Heart right ventricle (tissue), 16 donors: ENCODE measurements around the gene SPIN4. TPM values are rescaled to one million over a fixed set of nuclear protein-coding genes. Genes with fewer than 3 reads are reported as not detected.

Experiments used
- ATAC-seq, 8 donors: fragments of 200-7000 bp; cut with Tn5 transposase; one replicate each; pipeline ENCODE4 v1.9.1; 2020; ENCODE audit warnings: mild to moderate bottlenecking in 8 of 8, moderate library complexity in 8 of 8, moderate number of reproducible peaks in 1 of 8
- DNase-seq, 2 donors: peaks; one replicate each; pipeline ENCODE4 v3.0.0-alpha.2; 2020
- H3K27ac ChIP-seq, 10 donors: fragments of 200-600 bp; sonication (generic) in 2 of 10; one replicate each; pipeline versions ENCODE4 v1.5.0 to v1.8.0; 2020 to 2022; ENCODE audit warnings: mild to moderate bottlenecking in 3 of 10
- H3K27me3 ChIP-seq, 7 donors: fragments of 200-600 bp; one replicate each; pipeline ENCODE4 v1.8.0; 2021 to 2022; ENCODE audit warnings: mild to moderate bottlenecking in 2 of 7
- H3K36me3 ChIP-seq, 9 donors: fragments of 200-600 bp; sonication (generic) in 1 of 9; one replicate each; pipeline versions ENCODE4 v1.5.0 to v1.8.0; 2020 to 2022; ENCODE audit warnings: mild to moderate bottlenecking in 2 of 9
- H3K4me1 ChIP-seq, 9 donors: fragments of 200-600 bp; sonication (generic) in 1 of 9; one replicate each; pipeline versions ENCODE4 v1.5.0 to v1.8.0; 2020 to 2022; ENCODE audit warnings: mild to moderate bottlenecking in 4 of 9
- H3K4me3 ChIP-seq, 10 donors: fragments of 200-600 bp; sonication (generic) in 2 of 10; one replicate each; pipeline versions ENCODE4 v1.5.0 to v1.8.0; 2020 to 2022; ENCODE audit warnings: mild to moderate bottlenecking in 7 of 10, moderate library complexity in 2 of 10
- H3K9me3 ChIP-seq, 11 donors: fragments of 200-600 bp in 10 of 11; sonication (generic) in 2 of 11; one replicate each; pipeline versions ENCODE4 v1.5.0 to v1.8.0; 2013 to 2022; ENCODE audit warnings: mild to moderate bottlenecking in 2 of 11, control low read depth in 1 of 11, moderate library complexity in 1 of 11
- CTCF ChIP-seq, 9 donors: fragments of 200-600 bp; sonication (generic) in 2 of 9; IDR thresholded peaks; one replicate each; pipeline versions ENCODE4 v1.5.0 to v1.8.0; 2021 to 2022; ENCODE audit warnings: antibody characterized with exemption in 9 of 9, mild to moderate bottlenecking in 5 of 9, moderate library complexity in 1 of 9
- WGBS, 2 donors: extraction: QIAGEN DNeasy Blood & Tissue Kit; methylation state at CpG; one replicate each; pipeline ENCODE4 v1.1.7; 2013; ENCODE audit warnings: inconsistent platforms in 1 of 2; 5-methylcytosine and 5-hydroxymethylcytosine counted together
- intact Hi-C, 10 donors: fragments of 100-400 bp; cut with DNase I; formaldehyde crosslinking; loops; one replicate each; pipeline versions ENCODE4 v1.11.1 to v1.14.2; 2022
- polyA plus RNA-seq, 2 donors: library from polyadenylated mRNA; stranded (reverse); fragments of 200-250 nt; gene quantifications; one replicate each; pipeline ENCODE4 v1.2.3, GENCODE V29; 2013
- total RNA-seq, 10 donors: library from RNA; stranded (reverse); fragmentation: NEBNext Ultra II Directional in 3 of 10; extraction: Animal tissue kit (Norgen Biotek cat#: 25700) in 3 of 10; gene quantifications; one replicate each; pipeline versions ENCODE4 v1.2.1 to v1.2.4, GENCODE V29; 2021 to 2023
- donor health status: Arrhythmogenic right ventricular cardiomyopathy.
- donor health status: ischemic (EF 13 %, LVEDD 7.1; RV severe dilation, severe dysfunction).
- donor health status: healthy with polysubstance abuse.
- donor health status: DM: no; HTN: yes; CAD: no.
- donor health status: DM: no; HTN: no; CAD: no.
- donor health status: ischemic (EF 25% LVEDD 6.9; RV normal size, moderate dysfunction).
- donor health status: ischemic (EF 25% LVEDD 5.7; RV mildly dilated, moderate dysfunction).
- donor health status: healthy.
- donor health status: DM: yes; HTN: yes; CAD: no.
- donor health status: Ischemic cardiomyopathy.
- donor health status: ischemic (EF 35%, LVEDD 5.7; RV mildly dilated, moderate dysfunction).
- donor health status: nonischemic (EF 11% LVEDD 7.7; RV severe dilation, severe dysfunction).
- donor health status: DM: yes; HTN: yes; CAD: no.
- donor health status: PGD.
- donor health status: ischemic (EF 29% LVEDD 5.4; RV normal size, mild dysfunction).
- donor health status: nonischemic (EF 23%, LVEDD 6.1; RV moderate dilation, normal function).

SPIN4 gene
- total and polyA plus RNA-seq, 12 donors = 0.28 to 1.2 (median 0.80) TPM

- Histone ChIP-seq H3K27ac (no peak overlapping the region), H3K27me3 (no peaks in the 10 kb centered on the region), H3K9me3 (peaks cover 0 to 18% (median 0%) of the 10 kb centered on the region in 11 donors), H3K4me3 (no peak overlapping the region), H3K36me3 (no peaks in the 10 kb centered on the region), H3K4me1 (no peaks in the 10 kb centered on the region)
- no peak for TF ChIP-seq CTCF (IDR thresholded peaks at IDR 0.05)
- intact Hi-C loops = no loop called here
- no peak for DNase-seq
- WGBS, 2 donors = 98% methylated on average over 13 of the region's 13 CpGs
- no peak for ATAC-seq
Observed at GRCh38 chrX:63299596-63299995, 51.5 kb downstream of the SPIN4 start.
